ENCODE measurements around the gene ATXN7L1. TPM values are rescaled to one million over a fixed set of nuclear protein-coding genes. Genes with fewer than 3 reads are reported as not detected.

The ATXN7L1 gene
- total RNA-seq, 1 experiment from 2014 or later, result 38.5 TPM

DNA sequence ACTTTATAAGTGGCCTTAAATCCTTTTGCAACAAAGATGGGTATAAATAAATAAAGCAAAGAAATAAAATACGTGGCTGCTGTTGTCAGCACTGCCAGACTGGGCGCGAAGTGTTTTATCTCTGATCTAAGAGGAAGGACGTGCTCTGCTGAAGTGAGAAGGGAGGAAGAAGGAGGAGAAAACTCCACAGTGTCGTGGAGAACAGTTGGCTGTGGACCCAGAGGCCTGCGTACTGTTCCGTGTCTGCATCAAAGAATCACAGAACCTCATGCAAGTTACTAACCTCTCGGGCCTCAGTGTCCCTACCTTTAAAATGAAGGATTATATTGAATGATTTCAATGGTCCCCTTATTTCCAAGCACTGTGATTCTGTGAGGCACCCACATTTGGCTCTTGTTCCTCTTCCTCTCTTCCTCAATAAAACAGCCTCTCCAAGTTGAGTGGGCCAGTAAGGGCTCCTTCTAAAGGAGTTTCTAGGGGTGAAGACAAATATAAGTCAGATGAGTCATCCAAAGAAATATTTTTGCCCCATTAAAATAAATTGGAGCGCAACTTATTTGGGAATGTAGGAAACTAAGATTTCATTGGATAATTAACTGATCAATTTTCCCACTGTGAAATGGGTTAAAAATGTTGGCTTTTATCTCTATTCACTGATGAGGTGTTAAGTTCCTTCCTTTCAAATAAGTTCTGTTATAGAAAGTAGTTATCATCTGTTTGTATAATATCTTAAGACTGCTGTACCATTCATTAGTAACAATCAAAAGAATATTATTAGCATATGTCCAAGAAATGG, 168.2 kb downstream of the ATXN7L1 start:
- H3K9me3 Mint-ChIP-seq, result peaks cover 32% of the 10 kb centered on the region
- ChIA-PET CTCF (interaction anchor here (1.0 kb wide), 1 partner anchor 51 kb away, joined by 3 read pairs; no protein-coding TSS in a partner anchor), POLR2A (no interaction called here)
- H3K27ac Mint-ChIP-seq, result no peak overlapping the region
- H3K36me3 Mint-ChIP-seq, result peaks cover 54% of the 10 kb centered on the region
- H3K4me3 Mint-ChIP-seq, result no peak overlapping the region
- peaks cover 23% of the 10 kb centered on the region for H3K27me3 Mint-ChIP-seq (ENCODE audit: low read depth)
- no peak for ATAC-seq
- TF ChIP-seq NFE2L1 (CRISPR knock-in tag; IDR thresholded peaks at IDR 0.05) (no peak), HMGA2 (CRISPR knock-in tag; IDR thresholded peaks at IDR 0.05) (no peak), GTF2I (CRISPR knock-in tag; conservative IDR thresholded peaks at IDR 0.05) (no peak), ZNF263 (CRISPR knock-in tag; IDR thresholded peaks at IDR 0.05; ENCODE audit: low read depth) (no peak), E2F4 (CRISPR knock-in tag; IDR thresholded peaks at IDR 0.05; ENCODE audit: borderline replicate concordance, low read depth) (no peak), FOXP4 (CRISPR knock-in tag; IDR thresholded peaks at IDR 0.05) (no peak), PRDM15 (CRISPR knock-in tag; IDR thresholded peaks at IDR 0.05) (no peak)
- TF ChIP-seq, protein P1, sequence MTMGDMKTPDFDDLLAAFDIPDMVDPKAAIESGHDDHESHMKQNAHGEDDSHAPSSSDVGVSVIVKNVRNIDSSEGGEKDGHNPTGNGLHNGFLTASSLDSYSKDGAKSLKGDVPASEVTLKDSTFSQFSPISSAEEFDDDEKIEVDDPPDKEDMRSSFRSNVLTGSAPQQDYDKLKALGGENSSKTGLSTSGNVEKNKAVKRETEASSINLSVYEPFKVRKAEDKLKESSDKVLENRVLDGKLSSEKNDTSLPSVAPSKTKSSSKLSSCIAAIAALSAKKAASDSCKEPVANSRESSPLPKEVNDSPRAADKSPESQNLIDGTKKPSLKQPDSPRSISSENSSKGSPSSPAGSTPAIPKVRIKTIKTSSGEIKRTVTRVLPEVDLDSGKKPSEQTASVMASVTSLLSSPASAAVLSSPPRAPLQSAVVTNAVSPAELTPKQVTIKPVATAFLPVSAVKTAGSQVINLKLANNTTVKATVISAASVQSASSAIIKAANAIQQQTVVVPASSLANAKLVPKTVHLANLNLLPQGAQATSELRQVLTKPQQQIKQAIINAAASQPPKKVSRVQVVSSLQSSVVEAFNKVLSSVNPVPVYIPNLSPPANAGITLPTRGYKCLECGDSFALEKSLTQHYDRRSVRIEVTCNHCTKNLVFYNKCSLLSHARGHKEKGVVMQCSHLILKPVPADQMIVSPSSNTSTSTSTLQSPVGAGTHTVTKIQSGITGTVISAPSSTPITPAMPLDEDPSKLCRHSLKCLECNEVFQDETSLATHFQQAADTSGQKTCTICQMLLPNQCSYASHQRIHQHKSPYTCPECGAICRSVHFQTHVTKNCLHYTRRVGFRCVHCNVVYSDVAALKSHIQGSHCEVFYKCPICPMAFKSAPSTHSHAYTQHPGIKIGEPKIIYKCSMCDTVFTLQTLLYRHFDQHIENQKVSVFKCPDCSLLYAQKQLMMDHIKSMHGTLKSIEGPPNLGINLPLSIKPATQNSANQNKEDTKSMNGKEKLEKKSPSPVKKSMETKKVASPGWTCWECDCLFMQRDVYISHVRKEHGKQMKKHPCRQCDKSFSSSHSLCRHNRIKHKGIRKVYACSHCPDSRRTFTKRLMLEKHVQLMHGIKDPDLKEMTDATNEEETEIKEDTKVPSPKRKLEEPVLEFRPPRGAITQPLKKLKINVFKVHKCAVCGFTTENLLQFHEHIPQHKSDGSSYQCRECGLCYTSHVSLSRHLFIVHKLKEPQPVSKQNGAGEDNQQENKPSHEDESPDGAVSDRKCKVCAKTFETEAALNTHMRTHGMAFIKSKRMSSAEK (CRISPR knock-in tag; IDR thresholded peaks at IDR 0.05; ENCODE audit: borderline replicate concordance), result no peak
- TF ChIP-seq, protein P2, sequence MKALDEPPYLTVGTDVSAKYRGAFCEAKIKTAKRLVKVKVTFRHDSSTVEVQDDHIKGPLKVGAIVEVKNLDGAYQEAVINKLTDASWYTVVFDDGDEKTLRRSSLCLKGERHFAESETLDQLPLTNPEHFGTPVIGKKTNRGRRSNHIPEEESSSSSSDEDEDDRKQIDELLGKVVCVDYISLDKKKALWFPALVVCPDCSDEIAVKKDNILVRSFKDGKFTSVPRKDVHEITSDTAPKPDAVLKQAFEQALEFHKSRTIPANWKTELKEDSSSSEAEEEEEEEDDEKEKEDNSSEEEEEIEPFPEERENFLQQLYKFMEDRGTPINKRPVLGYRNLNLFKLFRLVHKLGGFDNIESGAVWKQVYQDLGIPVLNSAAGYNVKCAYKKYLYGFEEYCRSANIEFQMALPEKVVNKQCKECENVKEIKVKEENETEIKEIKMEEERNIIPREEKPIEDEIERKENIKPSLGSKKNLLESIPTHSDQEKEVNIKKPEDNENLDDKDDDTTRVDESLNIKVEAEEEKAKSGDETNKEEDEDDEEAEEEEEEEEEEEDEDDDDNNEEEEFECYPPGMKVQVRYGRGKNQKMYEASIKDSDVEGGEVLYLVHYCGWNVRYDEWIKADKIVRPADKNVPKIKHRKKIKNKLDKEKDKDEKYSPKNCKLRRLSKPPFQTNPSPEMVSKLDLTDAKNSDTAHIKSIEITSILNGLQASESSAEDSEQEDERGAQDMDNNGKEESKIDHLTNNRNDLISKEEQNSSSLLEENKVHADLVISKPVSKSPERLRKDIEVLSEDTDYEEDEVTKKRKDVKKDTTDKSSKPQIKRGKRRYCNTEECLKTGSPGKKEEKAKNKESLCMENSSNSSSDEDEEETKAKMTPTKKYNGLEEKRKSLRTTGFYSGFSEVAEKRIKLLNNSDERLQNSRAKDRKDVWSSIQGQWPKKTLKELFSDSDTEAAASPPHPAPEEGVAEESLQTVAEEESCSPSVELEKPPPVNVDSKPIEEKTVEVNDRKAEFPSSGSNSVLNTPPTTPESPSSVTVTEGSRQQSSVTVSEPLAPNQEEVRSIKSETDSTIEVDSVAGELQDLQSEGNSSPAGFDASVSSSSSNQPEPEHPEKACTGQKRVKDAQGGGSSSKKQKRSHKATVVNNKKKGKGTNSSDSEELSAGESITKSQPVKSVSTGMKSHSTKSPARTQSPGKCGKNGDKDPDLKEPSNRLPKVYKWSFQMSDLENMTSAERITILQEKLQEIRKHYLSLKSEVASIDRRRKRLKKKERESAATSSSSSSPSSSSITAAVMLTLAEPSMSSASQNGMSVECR (CRISPR knock-in tag; IDR thresholded peaks at IDR 0.05; ENCODE audit: borderline replicate concordance), result no peak
- H3K4me1 Mint-ChIP-seq, result peaks cover 28% of the 10 kb centered on the region
- no peak for DNase-seq (ENCODE audit: low spot score)
